Thyroid gland (tissue), 4 donors: ENCODE data around the gene TMEM273.

Experiments used
- POLR2A ChIP-seq, 2 donors: fragments of 450-650 bp; IDR thresholded peaks; one replicate each; pipeline ENCODE4 v1.6.1; 2017; ENCODE audit warnings: antibody characterized with exemption in 2 of 2, mild to moderate bottlenecking in 2 of 2, moderate library complexity in 1 of 2
- TF ChIP-seq, protein P1 (sequence below), 6 experiments: fragments of 200-600 bp in 3 of 6; fragments of 450-650 bp in 3 of 6; sonication (generic) in 3 of 6; IDR thresholded peaks; one replicate each; pipeline ENCODE4 v1.5.1; 2016 to 2019; ENCODE audit warnings: antibody characterized with exemption in 6 of 6, mild to moderate bottlenecking in 2 of 6, inconsistent platforms in 1 of 6, moderate library complexity in 1 of 6

- TF ChIP-seq, protein P1, sequence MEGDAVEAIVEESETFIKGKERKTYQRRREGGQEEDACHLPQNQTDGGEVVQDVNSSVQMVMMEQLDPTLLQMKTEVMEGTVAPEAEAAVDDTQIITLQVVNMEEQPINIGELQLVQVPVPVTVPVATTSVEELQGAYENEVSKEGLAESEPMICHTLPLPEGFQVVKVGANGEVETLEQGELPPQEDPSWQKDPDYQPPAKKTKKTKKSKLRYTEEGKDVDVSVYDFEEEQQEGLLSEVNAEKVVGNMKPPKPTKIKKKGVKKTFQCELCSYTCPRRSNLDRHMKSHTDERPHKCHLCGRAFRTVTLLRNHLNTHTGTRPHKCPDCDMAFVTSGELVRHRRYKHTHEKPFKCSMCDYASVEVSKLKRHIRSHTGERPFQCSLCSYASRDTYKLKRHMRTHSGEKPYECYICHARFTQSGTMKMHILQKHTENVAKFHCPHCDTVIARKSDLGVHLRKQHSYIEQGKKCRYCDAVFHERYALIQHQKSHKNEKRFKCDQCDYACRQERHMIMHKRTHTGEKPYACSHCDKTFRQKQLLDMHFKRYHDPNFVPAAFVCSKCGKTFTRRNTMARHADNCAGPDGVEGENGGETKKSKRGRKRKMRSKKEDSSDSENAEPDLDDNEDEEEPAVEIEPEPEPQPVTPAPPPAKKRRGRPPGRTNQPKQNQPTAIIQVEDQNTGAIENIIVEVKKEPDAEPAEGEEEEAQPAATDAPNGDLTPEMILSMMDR (IDR thresholded peaks at IDR 0.05), result no peak
- no peak for TF ChIP-seq POLR2A (IDR thresholded peaks at IDR 0.05)
These were observed 31.1 kb upstream of the TMEM273 start for GRCh38 chr10:49219248-49219647.
